ENCODE measurements around the gene SYTL1.
"Not testable (repeated sequence)": the region's sequence is repeated elsewhere in the genome, so short reads cannot be mapped to it uniquely, and the experiment has no call there.

Gene SYTL1

GRCh38 chr1:27366113-27366410, 24.2 kb downstream of the SYTL1 start:
- peak; percentile 76 for DNase-seq

- peak; percentile 45 for DNase-seq
Measured at GRCh38 chr1:27366411-27367159, 24.8 kb downstream of the SYTL1 start, which contains the start of gene MAP3K6. Gene MAP3K6, minus strand, starts transcription at chr1:27366961. Its CDS starts 364 bp downstream, at chr1:27366597.

GRCh38 chr1:27367160-27367650, 25.4 kb downstream of the SYTL1 start:
- DNase-seq: no peak

GRCh38 chr1:27368869-27369582, 27.2 kb downstream of the SYTL1 start:
- no peak for DNase-seq

GRCh38 chr1:27372022-27372807, 30.4 kb downstream of the SYTL1 start:
- DNase-seq: no peak

- no peak for DNase-seq
Measured at GRCh38 chr1:27372808-27373690, 31.2 kb downstream of the SYTL1 start.

GRCh38 chr1:27374362-27375086, 32.7 kb downstream of the SYTL1 start, which contains the start of gene FCN3:
Gene FCN3, minus strand, starts transcription at chr1:27374824. Its CDS starts 6 bp downstream, at chr1:27374818.
- no peak for DNase-seq

GRCh38 chr1:27377760-27378495, 36.1 kb downstream of the SYTL1 start:
- DNase-seq: no peak

GRCh38 chr1:27379564-27380122, 37.8 kb downstream of the SYTL1 start:
- no peak for DNase-seq

- DNase-seq: no peak
Measured at GRCh38 chr1:27380224-27380623, 38.4 kb downstream of the SYTL1 start.

- no peak for DNase-seq
Measured at GRCh38 chr1:27380766-27381733, 39.2 kb downstream of the SYTL1 start.

- DNase-seq: no peak
Measured at GRCh38 chr1:27381969-27382762, 40.3 kb downstream of the SYTL1 start.

- DNase-seq: peak; percentile 53
Measured at GRCh38 chr1:27383039-27383605, 41.3 kb downstream of the SYTL1 start, which contains the start of gene CD164L2. Gene CD164L2, minus strand, starts transcription at chr1:27383333. Its CDS starts 94 bp downstream, at chr1:27383239.

GRCh38 chr1:27383661-27384060, 41.8 kb downstream of the SYTL1 start:
- no peak for DNase-seq

GRCh38 chr1:27384797-27385196, 43.0 kb downstream of the SYTL1 start:
- DNase-seq: not testable (repeated sequence)

GRCh38 chr1:27388337-27389005, 46.6 kb downstream of the SYTL1 start:
- DNase-seq: peak; percentile 78

- no peak for DNase-seq
Measured at GRCh38 chr1:27391511-27392095, 49.8 kb downstream of the SYTL1 start.
